Cardiac muscle cell (in vitro differentiated cells and primary cell): ENCODE data around the gene CLTC. TPM values are rescaled to one million over a fixed set of nuclear protein-coding genes. Genes with fewer than 3 reads are reported as not detected.

Experiments
- DNase-seq, 2 donors: peaks; one replicate each; pipeline versions ENCODE4 v3.0.0 to v3.0.0-alpha.2; 2010 to 2017; ENCODE audit warnings: low read depth in 1 of 2, low spot score in 1 of 2
- H3K27ac ChIP-seq: fragments of 200-600 bp; sonication (generic); 2 replicates; pipeline ENCODE4 v1.5.1; 2016
- H3K27me3 ChIP-seq: fragments of 200-600 bp; sonication (generic); 2 replicates; pipeline ENCODE4 v1.6.0; 2016; ENCODE audit warnings: control low read depth
- H3K36me3 ChIP-seq: fragments of 200-600 bp; sonication (generic); 2 replicates; pipeline ENCODE4 v1.5.1; 2016; ENCODE audit warnings: control low read depth
- H3K4me1 ChIP-seq: fragments of 200-600 bp; sonication (generic); 2 replicates; pipeline ENCODE4 v1.8.1; 2017; ENCODE audit warnings: low read depth, mild to moderate bottlenecking, mixed run types
- H3K4me3 ChIP-seq: fragments of 200-600 bp; sonication (generic); 2 replicates; pipeline ENCODE4 v1.5.1; 2016; ENCODE audit warnings: mild to moderate bottlenecking
- H3K9me3 ChIP-seq: fragments of 200-600 bp; sonication (generic); 2 replicates; pipeline ENCODE4 v1.5.1; 2017; ENCODE audit warnings: low read depth, mild to moderate bottlenecking, control low read depth
- polyA plus RNA-seq: library from polyadenylated mRNA; unstranded; fragments of >200 nt; fragmentation: Nextera tagmentation; extraction: Ambion mirVana; gene quantifications from 2 replicates; pipeline ENCODE4 v1.2.1, GENCODE V29; 2016
- total RNA-seq: library from RNA; depleted of rRNA; stranded (reverse); fragments of >200 nt; gene quantifications from 2 replicates; pipeline ENCODE4 v1.2.3, GENCODE V29; 2016
- TF ChIP-seq, protein P1 (sequence below): IDR thresholded peaks from 2 replicates; pipeline ENCODE4 v1.5.1; 2012; ENCODE audit warnings: low read depth, mild to moderate bottlenecking, low read length

CLTC gene
- total and polyA plus RNA-seq, 2 experiments from 2014 or later = 172 to 275 TPM

DNA sequence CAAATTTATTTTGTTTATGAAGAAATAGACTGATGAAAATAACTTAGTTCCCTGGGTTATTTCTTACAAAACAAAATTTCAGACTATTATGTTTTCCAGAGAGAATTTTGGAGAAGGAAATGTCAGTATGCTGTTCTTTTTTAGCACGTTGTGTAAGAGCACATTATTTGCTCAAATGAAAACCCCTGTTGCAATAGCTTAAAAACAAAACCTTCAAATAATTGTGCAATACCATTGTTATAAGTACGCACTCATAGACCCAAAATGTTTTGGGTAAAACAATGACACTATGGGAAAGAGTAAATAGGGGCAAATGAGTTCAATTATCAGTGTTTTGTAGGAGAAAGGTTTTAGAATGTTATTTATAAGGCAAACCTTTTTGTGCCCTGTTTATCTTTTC lies 106.0 kb downstream of the CLTC start:
- H3K36me3 ChIP-seq = no peaks in the 10 kb centered on the region
- DNase-seq = peak in 1 of 2 donors; percentile 88
- no peak overlapping the region for H3K27ac ChIP-seq
- no peaks in the 10 kb centered on the region for H3K9me3 ChIP-seq
- no peaks in the 10 kb centered on the region for H3K4me1 ChIP-seq
- H3K27me3 ChIP-seq = no peaks in the 10 kb centered on the region
- TF ChIP-seq, protein P1, sequence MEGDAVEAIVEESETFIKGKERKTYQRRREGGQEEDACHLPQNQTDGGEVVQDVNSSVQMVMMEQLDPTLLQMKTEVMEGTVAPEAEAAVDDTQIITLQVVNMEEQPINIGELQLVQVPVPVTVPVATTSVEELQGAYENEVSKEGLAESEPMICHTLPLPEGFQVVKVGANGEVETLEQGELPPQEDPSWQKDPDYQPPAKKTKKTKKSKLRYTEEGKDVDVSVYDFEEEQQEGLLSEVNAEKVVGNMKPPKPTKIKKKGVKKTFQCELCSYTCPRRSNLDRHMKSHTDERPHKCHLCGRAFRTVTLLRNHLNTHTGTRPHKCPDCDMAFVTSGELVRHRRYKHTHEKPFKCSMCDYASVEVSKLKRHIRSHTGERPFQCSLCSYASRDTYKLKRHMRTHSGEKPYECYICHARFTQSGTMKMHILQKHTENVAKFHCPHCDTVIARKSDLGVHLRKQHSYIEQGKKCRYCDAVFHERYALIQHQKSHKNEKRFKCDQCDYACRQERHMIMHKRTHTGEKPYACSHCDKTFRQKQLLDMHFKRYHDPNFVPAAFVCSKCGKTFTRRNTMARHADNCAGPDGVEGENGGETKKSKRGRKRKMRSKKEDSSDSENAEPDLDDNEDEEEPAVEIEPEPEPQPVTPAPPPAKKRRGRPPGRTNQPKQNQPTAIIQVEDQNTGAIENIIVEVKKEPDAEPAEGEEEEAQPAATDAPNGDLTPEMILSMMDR = no peak
- no peak overlapping the region for H3K4me3 ChIP-seq

DNA sequence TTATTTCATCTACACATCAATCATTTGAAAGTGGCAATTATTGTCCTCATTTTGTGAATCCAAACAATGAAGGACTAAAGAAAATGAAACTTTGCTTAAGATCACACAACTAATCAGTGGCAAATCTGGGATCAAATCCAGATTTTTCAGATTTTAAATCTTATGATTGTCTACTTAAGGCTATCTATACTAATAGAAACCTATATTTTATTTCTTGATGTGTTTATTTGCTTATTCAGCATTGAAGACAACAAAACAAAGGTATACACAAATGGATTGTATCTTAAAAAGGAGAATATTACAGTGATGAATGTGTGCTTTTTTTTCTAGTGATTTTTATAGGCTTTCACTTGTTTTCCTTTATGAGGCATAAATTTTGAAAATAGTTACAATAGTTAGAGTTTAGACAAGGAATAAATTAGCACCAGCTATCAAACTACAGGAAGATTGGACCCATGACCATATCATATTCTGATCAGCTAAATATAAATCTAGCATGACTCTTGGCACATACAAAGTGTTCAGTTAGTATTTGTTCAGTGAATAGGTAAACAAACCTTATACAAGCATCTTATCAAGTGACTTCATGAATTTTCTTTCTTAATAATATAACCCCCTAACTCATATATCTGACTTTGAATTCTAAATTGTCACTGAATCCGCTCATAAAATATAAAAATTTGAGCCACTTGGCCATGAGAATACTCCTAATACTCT lies 108.3 kb downstream of the CLTC start:
- Histone ChIP-seq H3K36me3 (no peaks in the 10 kb centered on the region), H3K4me3 (no peak overlapping the region), H3K4me1 (no peaks in the 10 kb centered on the region), H3K27me3 (no peaks in the 10 kb centered on the region), H3K9me3 (no peaks in the 10 kb centered on the region), H3K27ac (no peak overlapping the region)
- no peak for DNase-seq
- TF ChIP-seq, protein P1 = no peak

DNA sequence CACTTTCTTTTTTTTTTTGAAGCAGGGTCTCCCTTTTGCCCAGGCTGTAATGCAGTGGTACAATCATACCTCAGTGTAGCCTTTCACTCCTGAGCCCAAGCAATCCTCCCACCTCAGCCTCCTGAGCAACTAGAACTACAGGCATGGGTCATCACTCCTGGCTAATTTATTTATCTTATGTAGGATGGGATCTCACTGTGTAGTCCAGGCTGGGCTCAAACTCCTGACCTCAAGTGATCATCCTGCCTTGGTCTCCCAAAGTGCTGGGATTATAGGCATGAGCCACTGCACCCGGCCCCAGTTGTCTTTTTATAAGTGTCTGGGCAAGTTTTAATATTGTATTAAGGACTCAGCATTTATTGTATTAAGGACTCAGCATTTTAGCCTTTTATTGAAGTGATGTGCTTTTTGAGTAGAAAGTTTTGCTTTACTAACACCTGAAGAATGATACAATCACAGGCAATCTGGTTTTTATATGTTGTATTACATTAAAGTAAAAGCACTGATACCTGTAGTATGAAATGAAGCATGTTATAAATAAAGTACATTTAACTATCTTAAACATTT lies 110.7 kb downstream of the CLTC start:
- Histone ChIP-seq H3K27ac (no peak overlapping the region), H3K36me3 (peaks cover 5% of the 10 kb centered on the region), H3K9me3 (no peaks in the 10 kb centered on the region), H3K4me3 (no peak overlapping the region), H3K27me3 (no peaks in the 10 kb centered on the region), H3K4me1 (no peaks in the 10 kb centered on the region)
- TF ChIP-seq, protein P1 = no peak
- no peak for DNase-seq

DNA sequence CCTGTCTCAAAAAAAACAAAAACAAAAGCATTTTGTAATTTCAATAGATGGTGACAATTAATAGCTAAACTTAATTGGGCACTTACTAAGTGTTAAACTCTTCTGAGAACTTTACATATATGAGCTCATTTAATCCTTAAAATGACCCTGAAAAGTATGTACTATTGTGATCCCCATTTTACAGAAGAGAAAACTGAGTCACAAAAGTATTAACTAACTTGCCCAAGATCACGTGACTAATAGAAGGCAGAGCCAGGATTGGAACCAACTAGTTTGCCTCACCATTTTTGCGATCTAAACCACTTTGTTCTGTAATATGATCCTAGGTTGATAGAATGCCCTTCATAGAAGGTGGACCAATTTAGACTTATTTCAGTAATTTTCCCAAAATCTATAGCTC lies 114.0 kb downstream of the CLTC start:
- H3K9me3 ChIP-seq = no peaks in the 10 kb centered on the region
- no peaks in the 10 kb centered on the region for H3K27me3 ChIP-seq
- no peak for DNase-seq
- H3K36me3 ChIP-seq = peaks cover 17% of the 10 kb centered on the region
- H3K4me1 ChIP-seq = no peaks in the 10 kb centered on the region
- H3K27ac ChIP-seq = no peak overlapping the region
- TF ChIP-seq, protein P1 = no peak
- no peak overlapping the region for H3K4me3 ChIP-seq

DNA sequence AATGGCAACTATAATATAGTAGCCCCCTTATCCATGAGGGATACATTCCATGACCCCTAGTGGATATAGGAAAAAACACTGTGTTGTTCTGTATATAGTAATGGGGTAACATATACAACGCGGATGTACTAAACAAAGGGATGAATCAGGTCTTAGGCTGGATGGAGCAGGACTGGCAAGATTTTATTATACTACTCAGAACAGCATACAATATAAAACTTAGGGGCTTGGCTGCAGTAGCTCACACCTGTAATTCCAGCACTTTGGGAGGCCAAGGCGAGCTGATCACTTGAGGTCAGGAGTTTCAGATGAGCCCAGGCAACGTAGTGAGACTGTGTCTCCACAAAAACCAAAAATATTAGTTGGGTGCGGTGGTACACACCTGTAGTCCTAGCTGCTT lies 114.5 kb downstream of the CLTC start:
- no peaks in the 10 kb centered on the region for H3K27me3 ChIP-seq
- H3K4me3 ChIP-seq = no peak overlapping the region
- TF ChIP-seq, protein P1 = no peak
- peaks cover 18% of the 10 kb centered on the region for H3K36me3 ChIP-seq
- no peaks in the 10 kb centered on the region for H3K4me1 ChIP-seq
- H3K27ac ChIP-seq = no peak overlapping the region
- no peaks in the 10 kb centered on the region for H3K9me3 ChIP-seq
- DNase-seq = no peak
